Measurements from ENCODE around the gene DYNLT2B. TPM values are rescaled to one million over a fixed set of nuclear protein-coding genes. Genes with fewer than 3 reads are reported as not detected.

The DYNLT2B gene
- total and polyA plus RNA-seq, 2 experiments from 2014 or later = 10.9 to 23.5 TPM

- TF ChIP-seq CTCF (IDR thresholded peaks at IDR 0.05; ENCODE audit: poor library complexity) = no peak
- no peak for TF ChIP-seq EZH2 (IDR thresholded peaks at IDR 0.05; ENCODE audit: borderline replicate concordance)
- no peak for TF ChIP-seq EZH2phosphoT487 (IDR thresholded peaks at IDR 0.05; ENCODE audit: low read depth, severe bottlenecking, unreplicated experiment)
- no peak overlapping the region for H3K4me2 ChIP-seq
- H3K27ac ChIP-seq = no peak overlapping the region
- peaks cover 13% of the 10 kb centered on the region for H4K20me1 ChIP-seq (ENCODE audit: insufficient read depth, poor library complexity, severe bottlenecking)
- no peak overlapping the region for H2AFZ ChIP-seq
- no peaks in the 10 kb centered on the region for H3K9me3 ChIP-seq (ENCODE audit: low read depth)
- no peak for DNase-seq (ENCODE audit: low spot score)
- H3K9me2 ChIP-seq (replicated peaks; ENCODE audit: insufficient read depth) = no peaks in the 10 kb centered on the region
- no peak overlapping the region for H3K4me3 ChIP-seq
- WGBS (ENCODE audit: low lambda C conversion rate, missing lambda C conversion rate) = 86% methylated on average over 12 of the region's 12 CpGs
- H3K36me3 ChIP-seq (replicated peaks; ENCODE audit: insufficient read depth, low read depth) = no peaks in the 10 kb centered on the region
- H3K27me3 ChIP-seq = no peaks in the 10 kb centered on the region
- H3K4me1 ChIP-seq (ENCODE audit: insufficient read depth) = no peaks in the 10 kb centered on the region
- peaks cover 77% of the 10 kb centered on the region for H3K79me2 ChIP-seq
Measured at GRCh38 chr3:196273655-196274054, 44.4 kb downstream of the DYNLT2B start.

- no peaks in the 10 kb centered on the region for H3K27me3 ChIP-seq
- no peak overlapping the region for H2AFZ ChIP-seq
- TF ChIP-seq CTCF (IDR thresholded peaks at IDR 0.05; ENCODE audit: poor library complexity) (no peak), EZH2 (IDR thresholded peaks at IDR 0.05; ENCODE audit: borderline replicate concordance) (no peak), EZH2phosphoT487 (IDR thresholded peaks at IDR 0.05; ENCODE audit: low read depth, severe bottlenecking, unreplicated experiment) (no peak)
- H4K20me1 ChIP-seq (ENCODE audit: insufficient read depth, poor library complexity, severe bottlenecking) = peaks cover 13% of the 10 kb centered on the region
- H3K79me2 ChIP-seq = peaks cover 68% of the 10 kb centered on the region
- WGBS (ENCODE audit: low lambda C conversion rate, missing lambda C conversion rate) = 96% methylated on average over 14 of the region's 14 CpGs
- H3K9me3 ChIP-seq (ENCODE audit: low read depth) = no peaks in the 10 kb centered on the region
- H3K4me3 ChIP-seq = no peak overlapping the region
- no peaks in the 10 kb centered on the region for H3K36me3 ChIP-seq (replicated peaks; ENCODE audit: insufficient read depth, low read depth)
- H3K27ac ChIP-seq = no peak overlapping the region
- H3K4me1 ChIP-seq (ENCODE audit: insufficient read depth) = no peaks in the 10 kb centered on the region
- H3K4me2 ChIP-seq = no peak overlapping the region
- H3K9me2 ChIP-seq (replicated peaks; ENCODE audit: insufficient read depth) = no peaks in the 10 kb centered on the region
- no peak for DNase-seq (ENCODE audit: low spot score)
Measured at GRCh38 chr3:196272826-196273225, 45.2 kb downstream of the DYNLT2B start.

DNA sequence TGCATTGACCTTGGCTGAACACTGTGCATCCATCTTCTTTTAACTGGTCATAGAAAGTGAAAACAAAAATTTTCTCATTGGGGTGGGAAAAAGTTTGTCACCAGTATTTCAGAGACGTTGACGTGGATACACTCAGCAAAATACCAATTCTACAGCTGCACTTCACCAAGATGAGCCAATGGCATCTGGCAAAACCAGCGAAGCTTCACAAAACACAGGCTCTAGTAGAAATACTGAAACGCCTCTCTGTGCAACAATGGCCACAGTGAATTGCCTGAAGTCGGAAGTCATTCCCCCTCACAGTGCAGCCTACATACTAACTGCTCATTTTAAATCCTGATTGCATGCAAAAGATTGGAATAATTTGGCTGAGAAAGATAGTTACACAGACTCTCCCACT is 47.5 kb downstream of the DYNLT2B start:
- no peak overlapping the region for H3K4me3 ChIP-seq
- no peaks in the 10 kb centered on the region for H3K36me3 ChIP-seq (replicated peaks; ENCODE audit: insufficient read depth, low read depth)
- peaks cover 48% of the 10 kb centered on the region for H3K79me2 ChIP-seq

More for the DNA sequence above, 47.5 kb downstream of the DYNLT2B start:
- H3K27me3 ChIP-seq = no peaks in the 10 kb centered on the region
- H4K20me1 ChIP-seq (ENCODE audit: insufficient read depth, poor library complexity, severe bottlenecking) = peaks cover 13% of the 10 kb centered on the region
- no peak overlapping the region for H2AFZ ChIP-seq
- H3K4me1 ChIP-seq (ENCODE audit: insufficient read depth) = no peaks in the 10 kb centered on the region
- no peak overlapping the region for H3K4me2 ChIP-seq
- TF ChIP-seq EZH2 (IDR thresholded peaks at IDR 0.05; ENCODE audit: borderline replicate concordance) (no peak), EZH2phosphoT487 (IDR thresholded peaks at IDR 0.05; ENCODE audit: low read depth, severe bottlenecking, unreplicated experiment) (no peak), CTCF (IDR thresholded peaks at IDR 0.05; ENCODE audit: poor library complexity) (no peak)
- DNase-seq (ENCODE audit: low spot score) = no peak
- no peaks in the 10 kb centered on the region for H3K9me3 ChIP-seq (ENCODE audit: low read depth)
- H3K9me2 ChIP-seq (replicated peaks; ENCODE audit: insufficient read depth) = no peaks in the 10 kb centered on the region
- no peak overlapping the region for H3K27ac ChIP-seq
- WGBS (ENCODE audit: low lambda C conversion rate, missing lambda C conversion rate) = 96% methylated on average over 5 of the region's 5 CpGs
